IgD-negative memory B cell (primary cell): Measurements from ENCODE around the gene PDZRN4. TPM values are rescaled to one million over a fixed set of nuclear protein-coding genes. Genes with fewer than 3 reads are reported as not detected.
A peak's percentile ranks its signal among the peaks of the same experiment; 100 is the strongest.

ENCODE experiments used
- H3K27ac Mint-ChIP-seq, 3 donors: one replicate each; pipeline ENCODE4 v1.8.0; 2020 to 2022; ENCODE audit warnings: mild to moderate bottlenecking in 3 of 3, mixed read lengths in 3 of 3, moderate library complexity in 1 of 3
- H3K27me3 Mint-ChIP-seq: one replicate; pipeline ENCODE4 v1.8.0; 2021; ENCODE audit warnings: mixed read lengths
- H3K36me3 Mint-ChIP-seq: one replicate; pipeline ENCODE4 v1.8.0; 2020; ENCODE audit warnings: mild to moderate bottlenecking, mixed read lengths
- H3K4me1 Mint-ChIP-seq, 3 donors: one replicate each; pipeline ENCODE4 v1.8.0; 2020 to 2022; ENCODE audit warnings: mixed read lengths in 3 of 3, mild to moderate bottlenecking in 1 of 3
- H3K4me3 Mint-ChIP-seq, 4 donors: one replicate each; pipeline ENCODE4 v1.8.0; 2020 to 2022; ENCODE audit warnings: mild to moderate bottlenecking in 4 of 4, mixed read lengths in 4 of 4, moderate library complexity in 3 of 4
- H3K9me3 Mint-ChIP-seq, 3 donors: one replicate each; pipeline ENCODE4 v1.8.0; 2020 to 2021; ENCODE audit warnings: mixed read lengths in 3 of 3, mild to moderate bottlenecking in 1 of 3
- polyA plus RNA-seq: library from polyadenylated mRNA; unstranded; fragments of 300-500 nt; fragmentation: Illumina TruSeq; gene quantifications from one replicate; pipeline ENCODE4 v1.2.3, GENCODE V29; 2021

PDZRN4 gene
- polyA plus RNA-seq, 1 donor from 2014 or later = not detected

GRCh38 chr12:41193311-41193710, 5.2 kb downstream of the PDZRN4 start:
- Mint-ChIP-seq H3K9me3 (no peaks in the 10 kb centered on the region), H3K27ac (no peak overlapping the region), H3K4me1 (peaks cover 0 to 9% (median 6%) of the 10 kb centered on the region in 3 donors), H3K36me3 (no peaks in the 10 kb centered on the region), H3K27me3 (peaks cover 21% of the 10 kb centered on the region), H3K4me3 (no peak overlapping the region)

DNA sequence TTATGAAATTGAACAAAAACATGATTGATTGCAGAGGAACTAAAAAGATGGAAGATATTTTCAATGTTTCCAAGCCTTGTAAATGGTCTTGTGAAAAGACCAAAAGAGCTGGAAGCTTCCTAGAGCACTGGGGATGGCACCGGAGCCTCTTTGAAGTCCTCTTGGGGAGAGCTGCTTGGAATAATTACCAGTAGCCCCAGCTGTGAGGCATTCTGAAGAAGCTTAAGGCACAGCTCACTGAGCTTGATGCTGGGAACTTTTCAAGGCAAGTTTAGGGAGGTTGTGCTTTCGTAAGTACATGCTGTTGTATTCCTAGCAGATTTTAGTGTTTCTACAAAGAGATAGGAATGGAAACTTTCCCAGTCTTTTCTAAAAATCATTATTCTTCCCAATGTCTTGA, 13.9 kb downstream of the PDZRN4 start:
- Mint-ChIP-seq H3K36me3 (no peaks in the 10 kb centered on the region), H3K4me1 (peaks cover 0 to 6% (median 5%) of the 10 kb centered on the region in 3 donors), H3K27me3 (peaks cover 4% of the 10 kb centered on the region), H3K4me3 (no peak overlapping the region), H3K9me3 (no peaks in the 10 kb centered on the region), H3K27ac (no peak overlapping the region)

- Mint-ChIP-seq H3K27me3 (peaks cover 3% of the 10 kb centered on the region), H3K27ac (peak overlapping the region in 1 of 3 donors; percentile 26), H3K9me3 (no peaks in the 10 kb centered on the region), H3K4me1 (peaks cover 0 to 6% (median 5%) of the 10 kb centered on the region in 3 donors), H3K36me3 (no peaks in the 10 kb centered on the region), H3K4me3 (peak overlapping the region in 3 of 4 donors; percentile 28 to 58 (median 55))
These were observed 17.1 kb downstream of the PDZRN4 start for GRCh38 chr12:41205070-41205709.

DNA sequence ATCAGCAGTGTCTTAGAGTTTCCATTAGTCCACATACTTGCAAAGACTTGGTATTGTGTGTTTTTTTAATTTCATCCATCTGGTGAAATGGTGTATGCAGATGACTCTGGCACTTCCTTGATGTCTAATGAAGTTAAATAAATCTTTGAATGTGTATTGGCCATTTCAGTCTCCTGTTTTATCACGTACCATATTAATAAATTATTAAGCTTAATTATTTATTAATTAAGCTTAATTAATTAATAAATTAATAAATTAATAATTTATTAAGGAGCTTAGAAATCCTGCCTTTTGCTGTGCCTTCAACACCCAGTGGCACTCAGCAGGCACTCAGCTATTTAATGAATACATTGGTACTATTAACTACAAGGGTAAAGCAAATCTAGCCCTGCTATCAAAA, 18.2 kb downstream of the PDZRN4 start:
- H3K4me1 Mint-ChIP-seq = peaks cover 0 to 6% (median 5%) of the 10 kb centered on the region in 3 donors
- H3K9me3 Mint-ChIP-seq = no peaks in the 10 kb centered on the region
- no peak overlapping the region for H3K27ac Mint-ChIP-seq
- peaks cover 3% of the 10 kb centered on the region for H3K27me3 Mint-ChIP-seq
- no peaks in the 10 kb centered on the region for H3K36me3 Mint-ChIP-seq
- H3K4me3 Mint-ChIP-seq = no peak overlapping the region

GRCh38 chr12:41211448-41211847, 23.3 kb downstream of the PDZRN4 start:
- Mint-ChIP-seq H3K36me3 (no peaks in the 10 kb centered on the region), H3K27me3 (no peaks in the 10 kb centered on the region), H3K27ac (no peak overlapping the region), H3K9me3 (no peaks in the 10 kb centered on the region), H3K4me3 (no peak overlapping the region), H3K4me1 (peaks cover 0 to 2% (median 1%) of the 10 kb centered on the region in 3 donors)

DNA sequence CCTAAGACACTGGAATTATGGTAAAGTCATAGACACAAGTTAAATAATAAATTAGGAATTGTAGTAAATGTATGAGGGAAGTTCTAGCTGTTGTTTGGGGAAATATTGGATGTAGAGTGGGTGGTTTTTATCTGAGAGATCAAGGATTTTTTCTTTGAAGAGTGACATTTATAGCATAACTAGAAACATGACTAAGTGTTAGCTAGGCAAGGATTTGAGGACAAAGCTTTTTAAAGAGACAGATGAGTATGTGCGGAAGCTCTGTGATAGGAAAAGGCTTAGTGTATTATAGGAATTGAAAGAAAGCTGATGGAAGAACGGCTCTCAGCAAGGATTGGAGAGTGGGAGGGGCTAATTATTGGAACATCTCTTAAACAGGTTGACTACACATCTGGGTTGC, 24.5 kb downstream of the PDZRN4 start:
- H3K27me3 Mint-ChIP-seq = no peaks in the 10 kb centered on the region
- H3K27ac Mint-ChIP-seq = no peak overlapping the region
- no peaks in the 10 kb centered on the region for H3K9me3 Mint-ChIP-seq
- peaks cover 0 to 2% (median 0%) of the 10 kb centered on the region in 3 donors for H3K4me1 Mint-ChIP-seq
- no peaks in the 10 kb centered on the region for H3K36me3 Mint-ChIP-seq
- H3K4me3 Mint-ChIP-seq = no peak overlapping the region

- H3K27ac Mint-ChIP-seq = no peak overlapping the region
- no peaks in the 10 kb centered on the region for H3K36me3 Mint-ChIP-seq
These were observed 25.0 kb downstream of the PDZRN4 start for GRCh38 chr12:41213107-41213506.

GRCh38 chr12:41213648-41214047, 25.5 kb downstream of the PDZRN4 start:
- peaks cover 0 to 2% (median 0%) of the 10 kb centered on the region in 3 donors for H3K4me1 Mint-ChIP-seq
- H3K27me3 Mint-ChIP-seq = no peaks in the 10 kb centered on the region
- H3K27ac Mint-ChIP-seq = no peak overlapping the region
- H3K36me3 Mint-ChIP-seq = no peaks in the 10 kb centered on the region
- H3K4me3 Mint-ChIP-seq = no peak overlapping the region
- H3K9me3 Mint-ChIP-seq = no peaks in the 10 kb centered on the region

More at GRCh38 chr12:41213107-41213506, 25.0 kb downstream of the PDZRN4 start:
- H3K4me1 Mint-ChIP-seq = peaks cover 0 to 2% (median 0%) of the 10 kb centered on the region in 3 donors
- no peaks in the 10 kb centered on the region for H3K9me3 Mint-ChIP-seq
- no peaks in the 10 kb centered on the region for H3K27me3 Mint-ChIP-seq
- no peak overlapping the region for H3K4me3 Mint-ChIP-seq

GRCh38 chr12:41217727-41218126, 29.6 kb downstream of the PDZRN4 start:
- H3K27me3 Mint-ChIP-seq = no peaks in the 10 kb centered on the region
- H3K9me3 Mint-ChIP-seq = no peaks in the 10 kb centered on the region
- H3K36me3 Mint-ChIP-seq = no peaks in the 10 kb centered on the region
- no peak overlapping the region for H3K27ac Mint-ChIP-seq
- H3K4me3 Mint-ChIP-seq = no peak overlapping the region
- H3K4me1 Mint-ChIP-seq = peaks cover 0 to 2% (median 0%) of the 10 kb centered on the region in 3 donors

GRCh38 chr12:41220931-41221330, 32.8 kb downstream of the PDZRN4 start:
- Mint-ChIP-seq H3K4me3 (no peak overlapping the region), H3K9me3 (no peaks in the 10 kb centered on the region), H3K4me1 (peaks cover 0 to 2% (median 0%) of the 10 kb centered on the region in 3 donors), H3K27ac (no peak overlapping the region), H3K27me3 (no peaks in the 10 kb centered on the region), H3K36me3 (no peaks in the 10 kb centered on the region)

- H3K27ac Mint-ChIP-seq = no peak overlapping the region
- H3K4me1 Mint-ChIP-seq = no peaks in the 10 kb centered on the region
- H3K27me3 Mint-ChIP-seq = peaks cover 2% of the 10 kb centered on the region
- no peaks in the 10 kb centered on the region for H3K36me3 Mint-ChIP-seq
- H3K9me3 Mint-ChIP-seq = no peaks in the 10 kb centered on the region
- H3K4me3 Mint-ChIP-seq = no peak overlapping the region
These were observed 33.4 kb downstream of the PDZRN4 start for GRCh38 chr12:41221491-41221890.

DNA sequence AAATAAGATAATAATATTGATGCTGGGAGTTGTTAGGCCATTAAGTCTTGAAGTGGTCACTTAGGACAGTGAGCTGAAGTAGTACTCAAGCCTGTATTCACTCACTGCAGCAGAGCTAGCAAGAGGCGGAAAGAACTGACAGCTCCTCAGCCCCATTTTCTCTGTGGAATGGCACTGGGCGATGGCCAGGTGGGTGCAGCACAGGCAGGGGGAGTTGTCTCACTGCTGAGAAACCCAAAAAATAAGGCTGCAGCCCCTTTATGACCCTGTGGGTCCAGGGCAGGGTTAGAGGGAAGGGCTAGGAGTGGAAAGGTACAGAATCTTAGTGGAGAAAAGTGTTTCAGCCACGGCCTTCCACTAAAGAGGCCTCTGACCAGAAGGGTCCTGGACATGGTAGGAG, 35.5 kb downstream of the PDZRN4 start:
- peaks cover 6 to 8% (median 8%) of the 10 kb centered on the region in 3 donors for H3K4me1 Mint-ChIP-seq
- H3K27ac Mint-ChIP-seq = no peak overlapping the region
- H3K4me3 Mint-ChIP-seq = no peak overlapping the region
- no peaks in the 10 kb centered on the region for H3K9me3 Mint-ChIP-seq
- H3K27me3 Mint-ChIP-seq = peaks cover 2% of the 10 kb centered on the region
- H3K36me3 Mint-ChIP-seq = no peaks in the 10 kb centered on the region

- no peak overlapping the region for H3K27ac Mint-ChIP-seq
These were observed 35.9 kb downstream of the PDZRN4 start for GRCh38 chr12:41224066-41224465.

GRCh38 chr12:41225179-41225578, 37.1 kb downstream of the PDZRN4 start:
- Mint-ChIP-seq H3K4me1 (peaks cover 6 to 11% (median 8%) of the 10 kb centered on the region in 3 donors), H3K27ac (no peak overlapping the region), H3K27me3 (peaks cover 2% of the 10 kb centered on the region), H3K9me3 (no peaks in the 10 kb centered on the region), H3K4me3 (no peak overlapping the region), H3K36me3 (no peaks in the 10 kb centered on the region)

More at GRCh38 chr12:41224066-41224465, 35.9 kb downstream of the PDZRN4 start:
- Mint-ChIP-seq H3K36me3 (no peaks in the 10 kb centered on the region), H3K9me3 (no peaks in the 10 kb centered on the region), H3K4me3 (no peak overlapping the region), H3K4me1 (peaks cover 6 to 10% (median 8%) of the 10 kb centered on the region in 3 donors), H3K27me3 (peaks cover 2% of the 10 kb centered on the region)

DNA sequence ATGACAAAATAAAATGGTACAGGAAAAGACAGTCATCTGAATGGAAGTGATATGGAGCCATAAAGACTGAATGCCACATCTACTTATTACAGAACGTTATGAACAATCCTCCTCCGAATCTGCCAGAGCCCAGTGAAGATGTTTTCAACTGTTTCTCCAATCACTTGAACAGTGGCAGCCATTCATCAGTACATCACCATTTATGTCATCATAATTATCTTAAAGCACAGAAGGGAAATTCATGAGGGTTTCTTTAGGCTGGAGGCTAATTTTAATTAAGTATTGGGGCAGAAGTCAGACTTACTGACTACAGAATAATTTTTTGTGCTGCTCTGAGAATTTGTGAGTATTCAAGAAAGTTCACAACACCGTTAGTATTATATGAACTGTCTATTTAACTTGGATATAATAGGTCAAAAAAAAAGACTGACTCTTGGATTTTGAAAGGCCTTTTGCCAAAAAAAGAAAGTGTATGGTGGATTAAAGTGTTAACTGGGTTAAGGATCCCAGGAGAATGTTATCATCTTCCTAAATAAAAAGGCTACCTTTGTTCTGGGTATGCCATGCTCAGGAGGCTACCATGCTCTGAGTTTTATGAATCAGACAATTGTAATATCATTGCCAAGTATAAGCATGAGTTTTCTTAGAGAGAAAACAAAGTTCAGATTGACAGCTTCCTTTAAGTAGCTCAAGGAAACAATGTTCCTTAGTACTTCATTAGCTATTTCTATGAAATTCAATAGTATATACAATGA, 40.1 kb downstream of the PDZRN4 start:
- H3K4me3 Mint-ChIP-seq = peak overlapping the region in 1 of 4 donors; percentile 78
- H3K27ac Mint-ChIP-seq = peak overlapping the region in 1 of 3 donors; percentile 14
- no peaks in the 10 kb centered on the region for H3K36me3 Mint-ChIP-seq
- H3K27me3 Mint-ChIP-seq = peaks cover 2% of the 10 kb centered on the region
- no peaks in the 10 kb centered on the region for H3K9me3 Mint-ChIP-seq
- peaks cover 6 to 11% (median 8%) of the 10 kb centered on the region in 3 donors for H3K4me1 Mint-ChIP-seq
